Mesenchymal stem cell (in vitro differentiated cells and primary cell): ENCODE results near the gene PRSS38.

ENCODE experiments used
- DNase-seq: peaks from one replicate; pipeline ENCODE4 v3.0.0-alpha.2; 2013
- H2AFZ ChIP-seq: one replicate; pipeline ENCODE4 v1.6.1; 2013; ENCODE audit warnings: low read depth, mild to moderate bottlenecking, control low read depth, inconsistent platforms, low read length, moderate library complexity
- H2AK5ac ChIP-seq: 2 replicates; pipeline ENCODE4 v1.6.1; 2013; ENCODE audit warnings: low read length, moderate library complexity, mild to moderate bottlenecking, inconsistent platforms; ENCODE audit not compliant: severe bottlenecking
- H2BK120ac ChIP-seq: one replicate; pipeline ENCODE4 v1.6.1; 2013; ENCODE audit warnings: low read depth, mild to moderate bottlenecking, inconsistent platforms, low read length, moderate library complexity
- H2BK12ac ChIP-seq, 2 experiments: one replicate each; pipeline ENCODE4 v1.6.1; 2013; ENCODE audit warnings: inconsistent platforms in 2 of 2, low read length in 2 of 2, mild to moderate bottlenecking in 2 of 2, moderate library complexity in 2 of 2, control low read depth in 1 of 2
- H2BK15ac ChIP-seq: one replicate; pipeline ENCODE4 v1.6.1; 2013; ENCODE audit warnings: mild to moderate bottlenecking, low read depth, inconsistent platforms; ENCODE audit not compliant: poor library complexity, severe bottlenecking
- H2BK5ac ChIP-seq: 2 replicates; pipeline ENCODE4 v1.6.1; 2013; ENCODE audit warnings: low read depth, mild to moderate bottlenecking, low read length, control low read depth, inconsistent platforms; ENCODE audit not compliant: poor library complexity, severe bottlenecking
- H3K14ac ChIP-seq, 2 experiments: one replicate each; pipeline ENCODE4 v1.6.1; 2013; ENCODE audit warnings: inconsistent platforms in 2 of 2, low read length in 2 of 2, control low read depth in 1 of 2, mild to moderate bottlenecking in 1 of 2, moderate library complexity in 1 of 2
- H3K18ac ChIP-seq, 2 experiments: one replicate each; pipeline ENCODE4 v1.6.1; 2013; ENCODE audit warnings: inconsistent platforms in 2 of 2, low read length in 2 of 2, control low read depth in 1 of 2, low read depth in 1 of 2, mild to moderate bottlenecking in 1 of 2
- H3K23ac ChIP-seq, 2 experiments: one replicate each; pipeline ENCODE4 v1.6.1; 2013; ENCODE audit warnings: inconsistent platforms in 2 of 2, low read length in 2 of 2, mild to moderate bottlenecking in 2 of 2, moderate library complexity in 2 of 2, control low read depth in 1 of 2
- H3K27ac ChIP-seq: 2 replicates; pipeline ENCODE4 v1.5.1; 2013; ENCODE audit warnings: mild to moderate bottlenecking, moderate library complexity, low read length, control low read depth, inconsistent platforms; ENCODE audit not compliant: poor library complexity, severe bottlenecking
- H3K27me3 ChIP-seq, 2 experiments: 2 replicates each; pipeline versions ENCODE4 v1.6.1 to v1.7.0; 2013; ENCODE audit warnings: low read length in 2 of 2, mild to moderate bottlenecking in 2 of 2, moderate library complexity in 2 of 2, control low read depth in 1 of 2, inconsistent platforms in 1 of 2; ENCODE audit not compliant: control insufficient read depth in 1 of 2, insufficient read depth in 1 of 2
- H3K36me3 ChIP-seq, 2 experiments: 2 replicates each; pipeline versions ENCODE4 v1.6.1 to v1.7.0; 2013; ENCODE audit warnings: low read length in 2 of 2, control low read depth in 1 of 2, inconsistent platforms in 1 of 2, low read depth in 1 of 2, mild to moderate bottlenecking in 1 of 2; ENCODE audit not compliant: insufficient read depth in 2 of 2, control insufficient read depth in 1 of 2
- H3K4ac ChIP-seq, 2 experiments: one replicate each; pipeline ENCODE4 v1.6.1; 2013; ENCODE audit warnings: inconsistent platforms in 2 of 2, low read length in 2 of 2, mild to moderate bottlenecking in 2 of 2, moderate library complexity in 2 of 2, control low read depth in 1 of 2, low read depth in 1 of 2
- H3K4me1 ChIP-seq: 2 replicates; pipeline ENCODE4 v1.6.1; 2013; ENCODE audit warnings: low read depth, low read length, control low read depth; ENCODE audit not compliant: control insufficient read depth, insufficient read depth
- H3K4me2 ChIP-seq: 2 replicates; pipeline ENCODE4 v1.6.1; 2013; ENCODE audit warnings: low read length, mild to moderate bottlenecking, inconsistent platforms; ENCODE audit not compliant: poor library complexity, severe bottlenecking
- H3K4me3 ChIP-seq, 2 experiments: 2 replicates each; pipeline versions ENCODE4 v1.5.1 to v1.7.0; 2013; ENCODE audit warnings: low read length in 2 of 2, mild to moderate bottlenecking in 2 of 2, control low read depth in 1 of 2, low read depth in 1 of 2; ENCODE audit not compliant: insufficient read depth in 1 of 2
- H3K79me1 ChIP-seq: replicated peaks from 2 replicates; pipeline ENCODE4 v1.6.1; 2013; ENCODE audit warnings: mild to moderate bottlenecking, control low read depth, low read length, inconsistent platforms; ENCODE audit not compliant: poor library complexity, severe bottlenecking
- H3K9ac ChIP-seq: 2 replicates; pipeline ENCODE4 v1.7.0; 2013; ENCODE audit warnings: mild to moderate bottlenecking, low read length, moderate library complexity
- H3K9me3 ChIP-seq: 2 replicates; pipeline ENCODE4 v1.7.0; 2013; ENCODE audit warnings: mild to moderate bottlenecking, low read length; ENCODE audit not compliant: control insufficient read depth
- H4K8ac ChIP-seq: one replicate; pipeline ENCODE4 v1.6.1; 2013; ENCODE audit warnings: inconsistent platforms, mild to moderate bottlenecking, low read length, moderate library complexity
- H4K91ac ChIP-seq: one replicate; pipeline ENCODE4 v1.6.1; 2013; ENCODE audit warnings: mild to moderate bottlenecking, low read length, inconsistent platforms
- WGBS: methylation state at CpG from one replicate; pipeline ENCODE4 v1.1.7; 2013; ENCODE audit warnings: mixed read lengths; 5-methylcytosine and 5-hydroxymethylcytosine counted together

The PRSS38 gene

DNA sequence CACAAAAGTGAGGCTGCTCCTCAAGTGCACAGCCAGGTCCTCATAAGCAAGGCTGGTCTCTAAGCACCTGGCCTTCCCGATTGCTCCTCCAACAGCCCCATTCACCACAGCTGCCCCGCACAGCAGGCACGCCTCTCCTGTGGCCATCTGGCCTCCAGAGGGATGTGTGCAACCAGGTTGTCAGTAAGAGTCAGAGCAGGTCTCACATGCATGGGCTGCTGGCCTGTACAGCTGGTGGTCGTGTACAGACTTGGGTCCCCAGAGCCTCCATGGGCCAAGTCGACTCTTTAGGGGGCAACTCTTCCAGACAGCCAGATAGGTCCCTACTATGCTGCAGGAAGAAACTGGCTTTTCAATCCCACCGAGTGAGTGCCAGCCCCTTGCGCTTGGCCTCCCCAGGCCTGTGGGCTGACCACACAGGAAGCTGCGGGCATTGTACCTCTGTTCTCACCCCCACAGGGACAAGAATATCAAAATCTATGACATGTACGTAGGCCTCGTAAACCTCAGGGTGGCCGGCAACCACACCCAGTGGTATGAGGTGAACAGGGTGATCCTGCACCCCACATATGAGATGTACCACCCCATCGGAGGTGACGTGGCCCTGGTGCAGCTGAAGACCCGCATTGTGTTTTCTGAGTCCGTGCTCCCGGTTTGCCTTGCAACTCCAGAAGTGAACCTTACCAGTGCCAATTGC lies 1.4 kb downstream of the PRSS38 start:
- H2BK12ac ChIP-seq, result no peak overlapping the region
- no peak for DNase-seq
- WGBS, result 87% methylated on average over 16 of the region's 16 CpGs
- H3K4ac ChIP-seq, result no peak overlapping the region
- no peak overlapping the region for H3K14ac ChIP-seq
- no peak overlapping the region for H3K23ac ChIP-seq
- no peaks in the 10 kb centered on the region for H3K27me3 ChIP-seq
- no peaks in the 10 kb centered on the region for H3K36me3 ChIP-seq
- H3K4me1 ChIP-seq, result no peaks in the 10 kb centered on the region
- H3K27ac ChIP-seq, result no peak overlapping the region
- H3K18ac ChIP-seq, result no peak overlapping the region
- no peaks in the 10 kb centered on the region for H3K79me1 ChIP-seq
- H2BK5ac ChIP-seq, result no peak overlapping the region
- no peak overlapping the region for H3K4me2 ChIP-seq
- no peak overlapping the region for H4K8ac ChIP-seq
- H3K9me3 ChIP-seq, result peaks cover 16% of the 10 kb centered on the region
- H4K91ac ChIP-seq, result no peak overlapping the region
- H2AK5ac ChIP-seq, result no peak overlapping the region
- H3K9ac ChIP-seq, result no peak overlapping the region
- H2BK120ac ChIP-seq, result no peak overlapping the region
- H2AFZ ChIP-seq, result no peak overlapping the region
- H2BK15ac ChIP-seq, result no peak overlapping the region
- no peak overlapping the region for H3K4me3 ChIP-seq

DNA sequence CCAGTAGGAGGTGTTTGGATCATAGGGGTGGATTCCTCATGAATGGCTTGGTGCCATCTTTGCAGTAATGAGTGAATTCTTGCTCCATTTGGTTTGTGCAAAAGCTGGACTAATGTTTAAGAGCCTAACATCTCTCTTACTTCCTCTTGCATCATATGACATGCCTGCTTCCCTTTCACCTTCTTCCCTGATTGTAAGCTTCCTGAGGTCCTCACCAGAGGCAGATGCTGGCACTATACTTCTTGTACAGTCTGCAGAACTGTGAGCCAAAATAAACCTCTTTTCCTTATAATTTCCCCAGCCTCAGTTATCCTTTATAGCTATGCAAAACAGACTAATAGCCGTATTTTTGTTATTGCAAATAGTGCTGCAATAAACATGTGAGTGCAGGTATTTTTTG lies 8.1 kb downstream of the PRSS38 start:
- H4K91ac ChIP-seq, result no peak overlapping the region
- peaks cover 3% of the 10 kb centered on the region in 2 experiments for H3K27me3 ChIP-seq
- no peak overlapping the region for H2BK15ac ChIP-seq
- no peaks in the 10 kb centered on the region for H3K36me3 ChIP-seq
- H3K14ac ChIP-seq, result no peak overlapping the region
- no peak overlapping the region for H3K27ac ChIP-seq
- H3K4me1 ChIP-seq, result no peaks in the 10 kb centered on the region
- no peak overlapping the region for H2BK120ac ChIP-seq
- no peak overlapping the region for H2BK5ac ChIP-seq
- H4K8ac ChIP-seq, result no peak overlapping the region
- no peak overlapping the region for H3K18ac ChIP-seq
- WGBS, result 73% methylated on average over 1 of the region's 1 CpG
- no peak overlapping the region for H2AFZ ChIP-seq
- no peak overlapping the region for H3K9ac ChIP-seq
- no peak overlapping the region for H2BK12ac ChIP-seq
- no peak overlapping the region for H3K4me2 ChIP-seq
- H3K9me3 ChIP-seq, result peaks cover 13% of the 10 kb centered on the region
- no peak overlapping the region for H3K4ac ChIP-seq
- no peak for DNase-seq
- no peak overlapping the region for H3K23ac ChIP-seq
- H2AK5ac ChIP-seq, result no peak overlapping the region
- no peaks in the 10 kb centered on the region for H3K79me1 ChIP-seq
- no peak overlapping the region for H3K4me3 ChIP-seq

DNA sequence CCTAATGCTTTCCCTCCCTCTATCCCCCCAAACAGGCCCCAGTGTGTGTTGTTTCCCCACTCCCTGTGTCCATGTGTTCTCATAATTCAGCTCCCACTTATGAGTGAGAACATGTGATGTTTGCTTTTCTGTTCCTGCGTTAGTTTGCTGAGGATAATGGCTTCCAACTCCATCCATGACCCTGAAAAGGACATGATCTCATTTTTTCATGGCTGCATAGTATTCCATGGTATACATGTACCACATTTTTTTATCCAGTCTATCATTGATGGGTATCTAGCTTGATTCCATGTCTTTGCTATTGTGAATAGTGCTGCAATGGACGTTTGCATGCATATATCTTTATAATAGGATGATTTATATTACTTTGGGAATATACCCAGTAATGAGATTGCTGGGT lies 8.7 kb downstream of the PRSS38 start:
- Histone ChIP-seq H3K4me1 (no peaks in the 10 kb centered on the region), H3K4ac (no peak overlapping the region), H2AK5ac (no peak overlapping the region), H2BK120ac (no peak overlapping the region), H3K4me2 (no peak overlapping the region), H3K18ac (no peak overlapping the region), H2BK12ac (no peak overlapping the region), H2BK15ac (no peak overlapping the region), H2AFZ (no peak overlapping the region), H3K27me3 (peaks cover 5 to 6% of the 10 kb centered on the region in 2 experiments), H3K9ac (no peak overlapping the region), H3K79me1 (no peaks in the 10 kb centered on the region), H3K4me3 (no peak overlapping the region), H4K8ac (no peak overlapping the region), H3K9me3 (peaks cover 18% of the 10 kb centered on the region), H2BK5ac (no peak overlapping the region), H3K14ac (no peak overlapping the region), H3K23ac (no peak overlapping the region), H4K91ac (no peak overlapping the region), H3K27ac (no peak overlapping the region), H3K36me3 (no peaks in the 10 kb centered on the region)
- 17% methylated on average over 1 of the region's 2 CpGs for WGBS
- no peak for DNase-seq

DNA sequence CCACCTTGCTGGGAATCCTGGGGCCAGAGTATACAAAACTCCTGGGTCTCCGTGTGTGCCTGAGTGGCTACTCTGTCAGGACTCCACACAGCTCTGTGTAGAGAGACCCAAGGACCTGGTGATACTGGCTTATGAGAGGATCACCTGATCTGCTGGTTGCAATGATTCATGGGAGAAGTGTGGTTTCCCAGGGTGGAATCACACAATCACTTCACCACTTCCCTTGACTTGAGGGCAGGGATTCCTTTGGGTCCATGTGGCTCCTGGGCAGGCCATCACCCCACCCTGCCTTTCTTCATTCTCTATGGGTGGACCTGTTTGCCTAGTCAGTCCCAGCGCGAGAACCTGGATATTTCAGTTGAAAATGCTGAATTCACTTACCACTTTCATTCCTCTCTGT lies 13.3 kb downstream of the PRSS38 start:
- no peak overlapping the region for H4K91ac ChIP-seq
- no peak overlapping the region for H2BK12ac ChIP-seq
- no peak overlapping the region for H2AFZ ChIP-seq
- no peak overlapping the region for H3K9ac ChIP-seq
- H3K4me3 ChIP-seq, result no peak overlapping the region
- H3K4ac ChIP-seq, result no peak overlapping the region
- H4K8ac ChIP-seq, result no peak overlapping the region
- peaks cover 5 to 6% of the 10 kb centered on the region in 2 experiments for H3K27me3 ChIP-seq
- no peaks in the 10 kb centered on the region for H3K79me1 ChIP-seq
- H3K4me2 ChIP-seq, result no peak overlapping the region
- H3K14ac ChIP-seq, result no peak overlapping the region
- no peak overlapping the region for H3K23ac ChIP-seq
- no peak overlapping the region for H3K18ac ChIP-seq
- H3K4me1 ChIP-seq, result no peaks in the 10 kb centered on the region
- H2BK120ac ChIP-seq, result no peak overlapping the region
- 47% methylated on average over 3 of the region's 3 CpGs for WGBS
- H3K36me3 ChIP-seq, result no peaks in the 10 kb centered on the region
- no peak for DNase-seq
- no peak overlapping the region for H2BK15ac ChIP-seq
- H2AK5ac ChIP-seq, result no peak overlapping the region
- peaks cover 15% of the 10 kb centered on the region for H3K9me3 ChIP-seq
- no peak overlapping the region for H3K27ac ChIP-seq
- H2BK5ac ChIP-seq, result no peak overlapping the region
